Kidney glomerular epithelial cell (primary cell): ENCODE data around the gene PRKN.

ENCODE experiments used
- DNase-seq: peaks from one replicate; lab custom pipeline; 2025; lab: John Stamatoyannopoulos, UW

PRKN gene

DNA sequence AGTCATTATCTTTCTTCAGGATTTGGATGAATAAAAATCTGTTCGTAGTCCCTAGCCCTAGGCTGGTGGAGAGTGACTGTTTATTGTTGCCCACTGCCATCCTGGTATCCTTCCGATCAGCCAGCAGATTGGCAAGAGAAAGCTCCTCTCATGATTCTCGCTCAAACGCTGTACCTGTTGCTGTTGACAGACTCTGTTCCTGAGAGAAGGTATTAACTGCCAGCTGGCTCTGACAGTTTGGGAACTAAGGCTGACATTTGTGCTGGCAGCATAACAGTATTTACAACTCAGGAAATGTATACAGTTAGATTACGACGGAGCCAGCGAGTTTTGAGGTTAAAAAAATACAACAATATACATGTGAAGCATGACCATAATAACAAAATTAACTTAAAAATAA lies 674.5 kb downstream of the PRKN start:
- no peak for DNase-seq

DNA sequence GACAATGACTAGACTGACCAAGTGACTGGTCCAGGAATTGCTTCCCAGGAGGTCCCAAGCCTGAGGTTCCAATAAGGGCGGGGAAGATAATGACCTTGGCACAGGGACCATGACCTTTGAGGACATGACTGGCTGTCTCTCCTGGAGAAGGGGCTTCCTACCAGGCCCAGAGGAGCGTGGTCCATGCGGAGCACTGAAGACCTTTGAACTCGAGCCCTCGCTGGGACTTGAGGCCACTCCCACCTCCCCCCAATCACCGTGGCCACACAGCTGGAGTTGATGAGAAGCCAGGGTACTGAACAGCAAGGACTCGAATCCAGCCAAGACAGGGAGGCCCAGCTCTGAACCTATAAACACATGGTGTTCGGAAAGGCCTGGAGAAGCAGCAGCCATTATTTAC lies 677.0 kb downstream of the PRKN start:
- no peak for DNase-seq

DNA sequence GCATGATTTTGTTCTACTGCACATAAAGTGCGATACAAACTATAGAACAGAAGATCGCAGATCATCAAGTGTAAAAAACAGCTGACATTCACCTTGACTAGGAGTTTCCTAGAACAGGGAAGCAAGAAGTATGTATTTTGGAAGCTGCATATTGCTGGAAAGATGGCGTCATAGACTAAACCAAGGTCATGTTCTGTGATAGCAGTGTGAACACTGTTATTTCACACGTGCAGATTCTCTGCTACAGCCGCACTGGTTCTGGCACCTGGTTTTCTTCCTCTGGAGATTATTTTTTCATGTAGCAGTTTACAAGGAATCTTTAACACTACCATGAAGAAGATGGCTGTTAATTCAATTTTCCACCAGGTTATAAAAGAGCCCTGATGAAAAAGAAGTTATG lies 681.2 kb downstream of the PRKN start:
- no peak for DNase-seq

DNA sequence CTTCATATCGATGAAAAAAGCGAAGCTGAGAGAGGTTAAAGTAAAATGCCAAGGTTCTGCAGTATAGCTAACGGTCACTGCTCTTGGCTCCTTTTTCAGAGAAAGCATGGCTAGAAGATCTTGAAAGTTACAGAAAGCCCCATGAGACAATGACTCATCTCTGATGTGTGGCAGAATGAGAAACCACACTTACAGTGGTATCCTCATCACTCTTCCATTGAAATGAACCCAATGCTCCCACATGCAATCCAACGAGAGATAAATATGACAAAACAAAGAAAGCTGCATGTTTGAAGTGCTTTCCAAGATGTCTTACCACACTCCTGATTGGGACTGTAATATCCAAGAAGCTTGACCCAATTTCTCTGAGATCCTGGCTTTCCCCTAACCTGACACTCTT lies 694.9 kb downstream of the PRKN start:
- peak; percentile 47 for DNase-seq

DNA sequence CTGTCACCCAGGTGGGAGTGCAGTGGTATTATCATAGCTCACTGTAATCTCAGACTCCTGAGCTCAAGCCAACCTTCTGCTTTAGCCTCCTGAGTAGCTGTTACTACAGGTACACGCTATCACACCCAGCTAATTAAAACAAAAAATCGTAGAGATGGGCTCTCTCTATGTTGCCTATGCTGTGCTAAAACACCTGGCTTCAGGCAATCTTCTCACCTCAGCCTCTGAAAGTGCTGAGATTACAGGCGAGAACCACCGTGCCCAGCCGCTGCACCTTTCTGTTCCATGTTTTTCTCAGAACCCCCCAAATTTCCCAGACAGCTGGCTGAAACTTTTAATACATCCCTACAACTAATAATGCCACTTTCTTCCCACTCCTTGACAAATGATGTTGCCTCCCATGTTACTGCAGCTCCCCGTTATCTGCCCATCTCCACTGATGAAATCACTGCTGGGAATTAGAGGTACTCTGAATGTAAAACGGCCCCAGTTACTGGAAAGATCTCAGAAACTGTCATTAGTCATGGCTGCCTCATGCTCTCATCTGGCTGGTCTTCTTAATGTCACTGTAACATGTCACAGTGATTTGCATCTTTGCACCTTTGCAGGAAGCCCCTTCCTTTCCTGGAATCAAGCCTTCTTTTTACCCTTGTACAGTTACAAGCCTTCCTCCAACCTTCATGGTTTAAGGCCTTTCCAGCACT lies 697.5 kb downstream of the PRKN start:
- no peak for DNase-seq

DNA sequence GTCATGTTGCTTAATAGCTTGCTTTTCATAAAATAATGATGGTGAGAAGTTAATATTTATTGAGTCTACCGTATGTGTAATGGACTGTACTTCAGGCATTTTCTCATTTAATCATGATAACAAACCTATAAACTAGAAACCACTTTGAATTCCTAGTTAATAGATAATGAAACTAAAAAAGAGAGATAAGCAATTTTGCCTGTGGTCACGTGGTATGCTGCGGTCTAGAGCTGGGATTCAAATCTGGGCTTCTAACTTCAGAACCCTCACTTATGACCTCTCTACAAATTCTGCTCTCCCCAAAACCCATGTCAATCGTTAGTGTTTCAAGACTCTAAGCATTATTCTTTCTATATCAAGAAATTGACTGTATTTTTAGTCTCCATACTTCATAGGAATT lies 700.7 kb downstream of the PRKN start:
- no peak for DNase-seq

DNA sequence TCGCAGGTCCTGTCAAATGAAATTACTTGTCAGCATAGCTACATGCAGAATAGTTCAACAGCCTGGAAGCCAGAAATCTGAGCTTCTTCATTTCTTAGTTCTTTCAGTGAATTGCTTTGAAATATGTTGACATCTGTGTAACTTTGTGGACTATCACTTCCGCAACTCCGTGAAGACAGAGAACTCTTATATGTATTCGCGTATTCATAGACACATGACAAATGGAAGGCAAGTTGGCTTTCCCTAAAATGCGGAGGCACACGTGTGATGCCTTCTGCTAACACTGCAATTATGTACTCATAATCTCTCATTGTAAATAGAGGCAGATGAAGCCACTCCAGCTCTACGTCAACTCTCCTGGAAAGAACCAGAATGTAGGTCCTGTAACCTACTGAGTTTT lies 701.5 kb downstream of the PRKN start:
- DNase-seq = no peak

DNA sequence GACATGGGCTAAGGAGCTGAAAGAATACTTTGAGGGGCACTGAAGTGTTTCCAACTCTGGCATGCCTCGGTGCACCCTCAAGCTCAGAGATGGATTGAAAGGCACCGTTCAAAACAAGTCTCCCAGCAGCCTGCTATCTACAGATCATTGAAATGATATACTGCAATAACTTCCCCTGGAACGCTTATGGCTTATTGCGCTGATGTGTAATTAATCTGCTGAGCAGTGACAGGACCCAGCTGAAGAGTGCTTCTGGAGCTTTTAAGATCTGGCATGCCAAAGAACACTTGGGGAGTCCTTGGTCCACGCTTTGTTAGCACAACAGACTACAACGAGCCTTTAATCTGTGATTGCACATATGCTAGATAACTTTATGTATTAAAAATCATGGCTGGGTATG lies 708.2 kb downstream of the PRKN start:
- DNase-seq = peak; percentile 41

DNA sequence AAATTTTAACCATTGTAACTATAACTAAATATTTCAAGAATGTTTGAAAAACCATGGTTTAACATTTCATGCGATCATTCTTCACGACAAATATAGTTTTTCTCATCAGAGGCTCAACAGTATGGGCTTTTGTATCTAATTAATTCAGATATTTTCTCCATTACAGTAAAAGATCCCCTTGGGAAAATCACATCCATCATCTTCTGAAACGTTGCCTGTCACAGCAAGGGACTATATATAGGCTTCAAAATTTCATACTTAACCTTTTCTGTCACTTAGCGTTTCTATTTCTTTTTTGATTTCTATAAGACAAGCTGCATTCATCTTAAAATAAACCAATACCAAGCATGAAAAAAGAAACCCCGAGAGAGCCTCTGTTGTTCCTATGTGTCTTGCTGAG lies 710.0 kb downstream of the PRKN start:
- DNase-seq = no peak

DNA sequence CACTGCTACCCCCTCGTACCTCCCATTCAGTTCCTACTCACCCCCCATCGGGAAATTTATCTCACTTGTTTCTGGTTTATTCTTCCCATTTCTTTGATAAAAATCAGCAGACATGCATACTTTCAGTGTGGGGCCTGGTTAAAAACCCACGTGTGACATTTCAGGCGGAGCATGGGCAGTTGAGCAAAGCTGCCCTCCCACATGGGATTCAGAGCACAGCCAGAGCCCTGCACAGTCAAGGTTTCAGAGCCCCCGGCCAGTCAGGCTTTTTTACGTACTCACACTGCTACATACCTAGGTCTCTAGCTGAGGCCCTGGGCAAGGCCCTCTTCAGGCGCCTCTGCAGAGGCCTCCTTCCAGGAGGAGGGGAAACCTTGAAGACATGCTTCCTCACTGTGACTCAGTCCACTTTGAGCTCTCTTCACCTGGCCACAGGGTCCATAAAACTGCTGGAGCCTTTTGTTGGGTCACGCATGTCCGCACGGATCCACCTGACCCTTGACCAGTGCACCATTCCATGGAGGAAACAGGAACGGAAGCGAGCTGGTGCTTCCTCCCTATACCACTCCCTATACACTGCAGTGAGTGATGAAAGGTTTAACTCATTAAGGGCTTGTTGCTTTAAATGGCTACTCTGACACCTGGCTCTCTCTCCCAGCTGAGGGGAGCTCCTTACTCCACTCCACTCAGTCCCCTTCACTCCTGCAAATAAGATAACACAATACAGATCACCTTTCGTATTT lies 713.3 kb downstream of the PRKN start:
- no peak for DNase-seq

DNA sequence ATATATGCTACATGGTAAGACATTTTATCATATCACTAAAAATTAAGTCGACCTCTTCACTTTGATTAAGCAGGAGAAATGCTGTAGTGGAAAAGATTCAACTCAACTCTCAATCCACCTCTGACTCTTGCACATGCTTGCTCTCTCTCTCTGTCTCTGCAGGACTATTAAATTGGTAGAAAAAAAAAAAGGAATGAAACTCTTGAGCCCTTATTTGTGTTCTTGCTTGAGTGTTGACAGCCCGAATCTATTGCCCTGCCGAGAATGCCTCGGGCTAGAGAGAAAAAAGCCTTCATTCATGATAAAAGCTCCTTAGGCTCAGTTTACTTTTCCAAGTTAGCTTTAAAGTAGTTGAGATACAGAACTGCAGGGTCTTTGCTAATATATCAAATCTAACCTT lies 722.2 kb downstream of the PRKN start:
- DNase-seq = no peak

DNA sequence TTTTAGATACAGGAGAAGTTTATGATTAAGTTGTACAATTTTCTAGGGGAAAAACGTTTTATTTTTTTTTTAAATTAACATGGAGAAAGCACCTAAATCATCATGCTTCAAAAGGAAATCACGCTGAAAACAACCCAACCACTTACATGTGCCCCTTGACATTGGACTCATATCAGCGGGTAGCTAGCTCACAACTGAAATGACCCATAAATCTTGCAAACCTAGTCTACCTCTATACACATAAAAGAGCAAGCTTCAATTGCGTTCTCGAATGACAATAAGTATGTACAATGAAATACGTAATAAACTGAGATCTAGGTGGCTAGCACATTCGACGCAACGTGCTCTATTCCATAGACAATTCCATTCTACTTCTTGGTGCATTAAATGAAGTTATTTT lies 730.8 kb downstream of the PRKN start:
- no peak for DNase-seq

DNA sequence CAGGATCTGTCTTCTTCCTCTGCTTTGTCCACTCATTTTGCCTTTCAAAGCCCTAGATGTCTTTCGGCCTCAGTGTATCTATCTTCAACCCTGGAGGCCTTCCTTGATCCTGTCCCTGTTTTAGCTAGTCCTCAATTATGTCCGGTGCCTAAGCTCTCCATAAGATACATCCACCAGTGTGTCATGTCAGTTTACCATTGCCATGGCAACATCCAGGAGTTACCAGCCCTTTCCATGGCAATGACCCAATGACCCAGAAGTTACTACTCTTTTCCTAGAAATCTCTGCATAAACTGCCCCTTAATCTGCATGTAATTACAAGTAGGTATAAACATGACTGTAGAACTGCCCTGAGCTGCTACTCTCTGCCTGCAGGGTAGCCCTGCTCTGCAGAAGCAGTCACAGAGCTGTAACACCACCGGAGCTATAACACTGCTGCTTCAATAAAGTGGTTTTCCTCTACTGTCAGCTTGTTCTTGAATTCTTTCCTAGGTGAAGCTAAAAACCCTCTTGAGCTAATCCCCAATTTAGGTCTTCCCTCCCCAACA lies 741.6 kb downstream of the PRKN start:
- no peak for DNase-seq

DNA sequence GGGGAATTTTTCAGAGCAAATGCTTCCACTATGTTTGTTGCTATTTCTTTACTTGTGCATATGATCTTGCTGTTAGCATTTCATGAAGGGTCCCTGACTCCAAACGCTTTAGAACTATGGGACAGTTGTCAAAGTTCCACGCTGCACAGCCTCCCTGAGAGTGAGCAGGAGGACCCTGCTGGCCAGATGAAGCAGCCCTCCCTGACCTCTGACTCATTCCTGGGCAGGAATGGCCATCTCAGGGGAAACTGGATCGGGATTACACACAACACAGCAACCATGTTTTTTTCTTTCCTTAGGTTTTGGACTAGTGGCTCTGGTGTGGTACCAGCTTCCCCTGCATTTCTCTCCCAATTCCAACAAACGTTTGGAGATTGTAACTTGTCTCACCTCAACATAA lies 742.9 kb downstream of the PRKN start:
- no peak for DNase-seq

DNA sequence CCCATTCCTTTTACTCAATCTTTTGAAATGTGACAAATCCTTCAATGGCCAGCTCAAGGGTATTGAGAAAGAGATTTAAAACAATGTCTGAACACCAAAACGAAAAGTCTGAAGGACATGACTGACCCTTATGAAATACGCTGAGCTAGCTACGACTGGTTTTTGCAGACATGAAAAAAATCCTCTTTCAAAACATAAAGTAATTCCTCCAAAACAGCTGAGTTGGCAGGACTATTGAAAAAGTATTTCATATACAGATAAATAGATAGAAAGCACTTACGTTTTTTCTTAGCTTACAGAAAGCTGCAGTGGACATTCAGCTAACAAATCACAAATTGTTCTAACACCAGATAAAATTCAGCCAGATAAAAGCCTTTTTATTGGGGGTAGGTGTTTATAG lies 751.0 kb downstream of the PRKN start:
- no peak for DNase-seq

DNA sequence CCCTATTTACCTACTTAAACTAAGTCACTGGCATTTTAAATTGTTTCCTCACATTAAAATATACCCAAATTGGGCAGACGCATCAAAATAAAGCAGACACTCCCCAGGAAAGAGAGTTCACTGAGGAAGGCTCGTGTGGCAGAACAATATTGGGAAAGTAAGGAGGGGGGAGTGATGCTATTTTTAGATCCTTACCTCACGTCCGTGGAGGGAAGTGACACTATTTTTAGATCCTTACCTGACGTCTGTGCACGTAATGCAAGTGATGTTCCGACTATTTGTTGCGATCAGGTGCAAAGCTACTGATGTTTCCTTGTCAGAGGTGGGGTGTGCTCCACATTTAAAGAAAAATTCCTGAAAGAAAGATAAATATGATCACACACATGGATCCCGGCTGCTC lies 754.5 kb downstream of the PRKN start:
- no peak for DNase-seq

DNA sequence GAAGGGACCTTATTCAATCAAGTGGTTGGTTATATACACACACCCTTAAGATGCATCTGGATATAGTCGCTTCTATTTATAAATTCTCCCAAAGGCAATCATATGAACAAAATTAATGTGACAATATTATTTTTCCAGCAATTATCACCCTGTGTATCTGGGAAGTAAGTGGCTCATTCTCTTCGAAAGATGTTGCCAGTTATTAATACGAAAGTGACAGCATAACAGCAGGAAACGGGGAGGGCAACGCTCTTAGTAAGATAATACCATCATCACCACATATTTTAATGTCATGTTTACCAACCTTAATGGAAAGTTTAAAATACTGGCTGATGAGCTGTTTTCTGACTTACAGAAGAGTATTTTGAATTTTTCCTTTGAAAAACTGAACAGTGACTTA lies 756.5 kb downstream of the PRKN start:
- no peak for DNase-seq

DNA sequence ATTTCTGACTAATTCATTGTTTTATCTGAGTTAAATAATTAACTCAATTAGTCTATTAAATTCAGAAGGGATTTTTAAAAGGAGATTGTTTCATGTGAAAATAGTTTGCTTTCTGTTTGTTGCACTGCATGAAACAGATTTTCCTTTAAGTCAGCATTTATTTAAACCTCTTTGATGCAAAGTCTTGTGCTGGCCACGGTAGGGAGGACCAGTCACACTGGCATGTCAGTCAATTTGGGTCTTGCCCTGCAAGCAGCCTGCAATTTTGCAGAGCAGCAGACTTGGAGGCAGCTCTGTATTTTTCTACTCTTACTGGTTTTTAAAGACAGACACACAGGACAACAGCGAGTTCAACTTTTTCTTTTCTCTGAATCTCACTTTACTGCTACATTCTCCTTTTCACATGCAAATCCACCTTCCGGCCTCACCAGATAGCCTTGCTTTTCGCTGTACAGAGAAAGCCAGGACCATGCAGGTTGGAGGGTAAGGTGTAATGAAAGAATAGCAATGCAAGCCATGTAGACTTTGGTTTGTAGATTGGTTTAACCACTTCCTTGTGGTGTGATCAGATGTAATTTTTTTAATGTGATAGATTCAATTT lies 763.8 kb downstream of the PRKN start:
- DNase-seq = no peak

DNA sequence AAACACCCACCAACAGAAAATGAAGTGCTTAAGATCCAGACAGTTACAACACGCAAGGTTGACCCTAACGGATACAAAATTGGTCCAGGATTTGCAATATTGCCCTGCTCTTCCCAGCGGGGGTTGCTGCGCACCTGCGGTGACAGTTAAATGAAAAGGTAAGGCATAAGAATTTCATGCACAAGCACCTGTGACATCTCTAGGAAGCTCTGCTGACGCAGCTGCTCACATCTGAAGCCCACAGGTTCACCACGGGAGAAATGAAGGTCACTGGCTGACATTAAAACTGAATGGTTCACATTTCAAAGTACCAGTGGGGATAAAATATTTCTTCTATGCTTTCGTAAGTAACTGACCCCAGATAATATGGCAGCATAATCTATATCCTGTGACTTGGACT lies 764.4 kb downstream of the PRKN start:
- DNase-seq = no peak

DNA sequence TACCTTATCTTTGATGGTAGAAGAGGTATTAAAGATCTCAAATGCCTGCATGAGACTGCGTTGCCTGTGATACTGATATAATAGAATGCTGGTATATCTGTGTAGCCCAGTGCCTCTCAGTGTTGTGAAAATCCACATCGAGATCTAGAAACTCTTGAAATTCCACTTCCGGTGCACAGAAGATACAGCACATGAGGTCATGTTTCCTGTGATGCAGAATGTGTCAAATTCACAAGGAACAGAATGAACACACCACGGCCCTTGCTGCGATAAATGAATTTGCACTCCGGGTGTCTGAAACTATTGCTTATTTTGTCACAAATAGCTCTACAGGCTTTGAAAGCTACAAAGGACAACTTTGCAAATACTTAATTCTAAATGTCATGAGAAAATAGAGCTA lies 765.8 kb downstream of the PRKN start:
- DNase-seq = no peak

DNA sequence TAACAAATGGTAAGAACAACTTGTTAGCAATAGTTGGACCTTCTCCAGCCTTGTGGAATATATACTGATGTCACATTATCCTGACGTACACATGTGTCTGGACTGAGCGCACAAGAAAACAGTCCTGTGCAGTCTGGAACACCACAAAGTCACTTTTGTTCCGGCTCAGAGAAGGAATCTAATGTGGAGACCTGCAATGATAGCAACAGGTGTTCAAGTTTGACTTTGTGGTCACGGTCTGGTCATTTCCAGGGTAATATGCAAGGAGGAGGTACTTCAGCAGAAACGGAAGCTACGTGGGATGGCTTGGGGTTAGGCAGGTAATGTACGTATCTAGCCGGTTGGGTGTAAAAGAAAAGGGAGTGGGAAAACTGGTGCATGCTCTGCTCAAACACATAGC lies 766.5 kb downstream of the PRKN start:
- no peak for DNase-seq

DNA sequence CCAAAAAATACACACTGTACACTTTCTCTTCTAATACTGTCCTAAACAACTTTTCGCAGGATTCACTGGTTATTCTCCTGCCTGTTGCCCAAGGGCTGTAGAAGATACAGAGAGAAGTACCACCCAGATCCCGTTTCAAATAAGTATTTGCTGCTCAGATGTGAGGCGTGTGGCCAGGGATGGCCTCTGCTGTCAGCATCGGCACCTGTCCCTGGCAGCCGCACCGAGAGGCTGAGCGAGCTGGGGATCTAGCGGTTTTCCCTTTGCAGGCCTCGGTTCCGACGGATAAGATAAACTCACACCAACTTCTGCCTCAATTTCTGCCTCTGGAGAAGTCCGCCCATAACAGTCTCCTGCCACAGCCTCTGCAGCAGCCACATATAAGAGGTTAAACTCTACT lies 768.5 kb downstream of the PRKN start:
- no peak for DNase-seq

DNA sequence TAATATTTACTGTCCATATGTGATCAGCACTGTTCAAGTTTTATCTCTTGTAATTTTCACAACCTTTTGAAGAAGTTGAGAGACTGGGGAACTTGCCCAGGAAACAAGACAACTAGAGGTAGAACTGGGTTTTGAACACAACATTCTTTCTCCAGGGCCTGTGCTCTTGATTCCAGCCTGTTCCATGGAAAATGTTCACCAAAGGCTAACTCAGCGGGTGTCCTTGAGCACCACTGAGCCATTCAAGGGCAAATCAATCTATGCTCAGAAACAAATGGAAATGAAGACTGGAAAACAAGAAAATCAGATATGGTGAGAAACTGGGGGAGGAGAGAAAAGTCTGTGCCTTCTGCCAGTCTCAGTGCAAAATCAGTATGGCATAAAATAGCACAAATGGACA lies 771.5 kb downstream of the PRKN start:
- DNase-seq = no peak
